GM12878 (cell line): ENCODE data around the gene FHOD3. TPM values are rescaled to one million over a fixed set of nuclear protein-coding genes. Genes with fewer than 3 reads are reported as not detected.

ENCODE experiments used
- ATAC-seq: fragments of 200-7000 bp; cut with Tn5 transposase; 3 replicates; pipeline ENCODE4 v1.9.1; 2020; ENCODE audit warnings: mild to moderate bottlenecking, moderate library complexity
- BruUV-seq: library from RNA; stranded (reverse); fragments of 400-500 nt; replicated peaks from 2 replicates; lab custom pipeline; 2021; lab: Mats Ljungman, UMichigan
- CTCF ChIA-PET: fragments of 300-600 bp; sonication (Branson Sonifier 250); formaldehyde crosslinking; extraction: SDS; loops from one replicate; lab custom pipeline; 2021; ENCODE audit warnings: inconsistent platforms; lab: Yijun Ruan, JAX
- POLR2A ChIA-PET: fragments of 350-600 bp; formaldehyde crosslinking; extraction: SDS; loops from one replicate; lab custom pipeline; 2021; ENCODE audit warnings: inconsistent platforms; lab: Charles Lee
- RAD21 ChIA-PET: fragments of 300-600 bp; sonication (Branson Sonifier 250); formaldehyde crosslinking; loops from one replicate; lab custom pipeline; 2023; ENCODE audit warnings: antibody characterized with exemption; ENCODE audit not compliant: unreplicated experiment; lab: Charles Lee
- SMC1A ChIA-PET: fragments of 300-600 bp; sonication (Branson Sonifier 250); formaldehyde crosslinking; loops from one replicate; lab custom pipeline; 2023; ENCODE audit not compliant: unreplicated experiment, uncharacterized antibody; lab: Charles Lee
- DNase-seq: peaks from one replicate; pipeline ENCODE4 v3.0.0-alpha.2; 2011; ENCODE audit warnings: low read depth, low spot score
- FAIRE-seq: peaks from 3 replicates; lab custom pipeline; 2011; peaks lifted over from hg19 to GRCh38; lab: Jason Lieb, UNC
- H2AFZ ChIP-seq: 2 replicates; pipeline ENCODE4 v1.6.0; 2011; ENCODE audit warnings: low read depth, low read length, control low read depth; ENCODE audit not compliant: control insufficient read depth
- H3K27ac ChIP-seq: 2 replicates; pipeline ENCODE4 v1.5.1; 2011; ENCODE audit warnings: control low read depth; ENCODE audit not compliant: control insufficient read depth, insufficient read depth
- H3K27me3 ChIP-seq, 2 experiments: replicated peaks in 1 of 2; 2 replicates each; pipeline versions ENCODE4 v1.6.0 to v1.6.1; 2011; ENCODE audit warnings: low read length in 1 of 2; ENCODE audit not compliant: control insufficient read depth in 2 of 2, insufficient read depth in 2 of 2
- H3K36me3 ChIP-seq, 2 experiments: 2 replicates each; pipeline ENCODE4 v1.5.1; 2011; ENCODE audit warnings: low read length in 1 of 2; ENCODE audit not compliant: control insufficient read depth in 2 of 2, insufficient read depth in 2 of 2
- H3K4me1 ChIP-seq: 2 replicates; pipeline ENCODE4 v1.6.1; 2011; ENCODE audit warnings: mild to moderate bottlenecking, low read length, moderate library complexity, mixed read lengths; ENCODE audit not compliant: control insufficient read depth, insufficient read depth
- H3K4me2 ChIP-seq: 2 replicates; pipeline ENCODE4 v1.6.0; 2011; ENCODE audit warnings: control low read depth; ENCODE audit not compliant: control insufficient read depth, insufficient read depth
- H3K4me3 ChIP-seq: fragments of 200-600 bp; sonication (generic); 2 replicates; pipeline ENCODE4 v1.5.1; 2016
- H3K79me2 ChIP-seq: 2 replicates; pipeline ENCODE4 v1.6.0; 2011; ENCODE audit warnings: low read length; ENCODE audit not compliant: control insufficient read depth, insufficient read depth
- H3K9ac ChIP-seq: 2 replicates; pipeline ENCODE4 v1.8.0; 2011; ENCODE audit warnings: low read length, control low read depth, mixed read lengths; ENCODE audit not compliant: control insufficient read depth, insufficient read depth
- H3K9me3 ChIP-seq: replicated peaks from 3 replicates; pipeline ENCODE4 v1.5.1; 2011; ENCODE audit warnings: mild to moderate bottlenecking, low read length; ENCODE audit not compliant: control insufficient read depth, insufficient read depth
- H4K20me1 ChIP-seq: 2 replicates; pipeline ENCODE4 v1.6.0; 2011; ENCODE audit not compliant: control insufficient read depth, insufficient read depth
- BACH1 ChIP-seq: fragments of 450-650 bp; IDR thresholded peaks from 2 replicates; pipeline ENCODE4 v1.6.1; 2017; ENCODE audit warnings: mild to moderate bottlenecking, borderline replicate concordance
- CBX5 ChIP-seq: sonication (generic); IDR thresholded peaks from 2 replicates; pipeline ENCODE4 v1.6.1; 2016; ENCODE audit warnings: low read depth, moderate library complexity, mild to moderate bottlenecking, inconsistent platforms
- CREB1 ChIP-seq: IDR thresholded peaks from 2 replicates; pipeline ENCODE4 v1.6.1; 2012; ENCODE audit warnings: low read depth, mild to moderate bottlenecking, inconsistent platforms
- E4F1 ChIP-seq: fragments of 450-650 bp; IDR thresholded peaks from 2 replicates; pipeline ENCODE4 v1.6.1; 2018; ENCODE audit warnings: borderline replicate concordance, mild to moderate bottlenecking; ENCODE audit not compliant: partially characterized antibody
- IKZF1 ChIP-seq: fragments of 450-650 bp; conservative IDR thresholded peaks from 2 replicates; pipeline ENCODE4 v1.6.1; 2017; ENCODE audit warnings: antibody characterized with exemption, mild to moderate bottlenecking
- IRF3 ChIP-seq: fragments of 450-650 bp; IDR thresholded peaks from 2 replicates; pipeline ENCODE4 v1.6.1; 2014; ENCODE audit warnings: mild to moderate bottlenecking
- KDM1A ChIP-seq: fragments of 200-600 bp; sonication (generic); IDR thresholded peaks from 2 replicates; pipeline ENCODE4 v1.6.1; 2016; ENCODE audit warnings: borderline replicate concordance
- MAX ChIP-seq: IDR thresholded peaks from 2 replicates; pipeline ENCODE4 v1.6.1; 2012; ENCODE audit warnings: low read depth, low read length, improper control_type of control experiment
- PBX3 ChIP-seq: IDR thresholded peaks from 2 replicates; pipeline ENCODE4 v1.6.1; 2011; ENCODE audit warnings: mild to moderate bottlenecking, low read depth, low read length, moderate library complexity; ENCODE audit not compliant: insufficient replicate concordance
- PML ChIP-seq: IDR thresholded peaks from 2 replicates; pipeline ENCODE4 v1.6.1; 2012; ENCODE audit warnings: low read length, inconsistent platforms
- POLR2A ChIP-seq: IDR thresholded peaks from 2 replicates; pipeline ENCODE4 v1.6.1; 2011; ENCODE audit warnings: low read depth, mild to moderate bottlenecking, low read length
- RAD51 ChIP-seq: fragments of 450-650 bp; IDR thresholded peaks from 2 replicates; pipeline ENCODE4 v1.6.1; 2016; ENCODE audit warnings: moderate library complexity, mild to moderate bottlenecking, inconsistent platforms
- RB1 ChIP-seq: fragments of 450-650 bp; formaldehyde crosslinking; IDR thresholded peaks from 2 replicates; pipeline ENCODE4 v1.6.1; 2017; ENCODE audit warnings: mild to moderate bottlenecking, borderline replicate concordance
- RCOR1 ChIP-seq: conservative IDR thresholded peaks from 2 replicates; pipeline ENCODE4 v1.6.1; 2012; ENCODE audit warnings: low read depth, low read length, improper control_type of control experiment
- STAT1 ChIP-seq: fragments of 450-650 bp; conservative IDR thresholded peaks from 2 replicates; pipeline ENCODE4 v1.6.1; 2014; ENCODE audit warnings: antibody characterized with exemption, mild to moderate bottlenecking
- TCF7 ChIP-seq: IDR thresholded peaks from 2 replicates; pipeline ENCODE4 v1.6.1; 2014; ENCODE audit warnings: antibody characterized with exemption, borderline replicate concordance
- ZNF24 ChIP-seq: fragments of 450-650 bp; IDR thresholded peaks from 2 replicates; pipeline ENCODE4 v1.6.1; 2017; ENCODE audit warnings: antibody characterized with exemption, mild to moderate bottlenecking
- WGBS: methylation state at CpG from one replicate; pipeline ENCODE4 v1.1.6; 2016; ENCODE audit warnings: low lambda C conversion rate; ENCODE audit not compliant: insufficient replicate concordance, insufficient coverage; ENCODE audit errors: missing lambda C conversion rate; 5-methylcytosine and 5-hydroxymethylcytosine counted together
- in situ Hi-C: fragments of 300-500 bp; cut with MboI; formaldehyde crosslinking; loops from 9 replicates; pipeline ENCODE4 v1.14.3; 2018; ENCODE audit warnings: mixed read lengths
- intact Hi-C: fragments of 100-400 bp; cut with micrococcal nuclease; formaldehyde crosslinking; loops from one replicate; pipeline ENCODE4 v1.14.2; 2022; ENCODE audit not compliant: unreplicated experiment
- polyA plus RNA-seq, 11 experiments: library from polyadenylated mRNA; depleted of rRNA in 4 of 11; unstranded in 6 of 11; stranded (reverse) in 5 of 11; fragments of >200 nt; fragmentation: Nextera tagmentation in 4 of 11; fragmentation: Illumina TruSeq in 1 of 11; extraction: Ambion mirVana in 4 of 11; extraction: Trizol in 1 of 11; gene quantifications; 1 replicate in 1 of 11; 2 replicates in 10 of 11; pipeline versions ENCODE4 v1.2.1 to v1.2.3, GENCODE V29; 2011 to 2016; ENCODE audit warnings: inconsistent platforms in 2 of 11, missing spikeins in 2 of 11, low read depth in 1 of 11
- total RNA-seq, 4 experiments: library from RNA; depleted of rRNA in 3 of 4; stranded (reverse); fragments of >200 nt in 3 of 4; fragmentation: Illumina TruSeq in 1 of 4; extraction: Trizol in 1 of 4; gene quantifications; 2 replicates each; pipeline versions ENCODE4 v1.2.1 to v1.2.3, GENCODE V29; 2013 to 2021

FHOD3 gene
- total and polyA plus RNA-seq, 10 of the 15 experiments (the other 5 are each of a cell fraction or from before 2014, with no cell fraction given) = 0.77 to 26.7 (median 10.4) TPM

- Histone ChIP-seq H3K27me3 (no peaks in the 10 kb centered on the region), H3K36me3 (no peaks in the 10 kb centered on the region), H3K4me2 (no peak overlapping the region), H3K9ac (no peak overlapping the region), H4K20me1 (no peaks in the 10 kb centered on the region), H3K27ac (no peak overlapping the region), H2AFZ (no peak overlapping the region), H3K9me3 (no peaks in the 10 kb centered on the region; the same call in 2 of the 3 replicates), H3K4me3 (no peak overlapping the region), H3K4me1 (no peaks in the 10 kb centered on the region), H3K79me2 (no peaks in the 10 kb centered on the region)
- FAIRE-seq (no peak), ATAC-seq (no peak), DNase-seq (no peak)
- in situ Hi-C loops = no loop called here
- ChIA-PET RAD21 (interaction anchor here (0.9 kb wide), 1 partner anchor 16 kb away, joined by 3 read pairs; no protein-coding TSS in a partner anchor), SMC1A (interaction anchor here (0.9 to 1.2 kb wide), 2 partner anchors 7 to 33 kb away, joined by 3 read pairs; no protein-coding TSS in a partner anchor), POLR2A (interaction anchor here (0.6 kb wide), 1 partner anchor 430 kb away, joined by 3 read pairs; no protein-coding TSS in a partner anchor), CTCF (interaction anchor here (0.6 kb wide), 1 partner anchor 42 kb away, joined by 3 read pairs; no protein-coding TSS in a partner anchor)
- BruUV-seq = no TSS peak
- intact Hi-C loops = no loop called here
- TF ChIP-seq E4F1 (no peak), RB1 (no peak), PML (no peak), ZNF24 (no peak), PBX3 (no peak), CBX5 (no peak), TCF7 (no peak), STAT1 (no peak), POLR2A (no peak), KDM1A (no peak), RAD51 (no peak), IKZF1 (no peak), RCOR1 (no peak), BACH1 (no peak), CREB1 (no peak), MAX (no peak), IRF3 (no peak)
- WGBS = 13% methylated on average over 2 of the region's 2 CpGs
Measured at GRCh38 chr18:36250827-36251226, 46.7 kb upstream of the FHOD3 start.
